ENCODE data around the gene PLP2.
A peak's percentile ranks its signal among the peaks of the same experiment; 100 is the strongest.
"Not testable (repeated sequence)": the region's sequence is repeated elsewhere in the genome, so short reads cannot be mapped to it uniquely, and the experiment has no call there.

Gene PLP2

GRCh38 chrX:49139713-49140112 lies 32.0 kb upstream of the PLP2 start:
- DNase-seq, result peak in 1 of 3 donors; percentile 40
- H3K4me3 ChIP-seq (ENCODE audit: control insufficient read depth in 1 of 7, extremely low read depth in 1 of 7, insufficient read depth in 4 of 7, low read depth in 2 of 7, low read length in 6 of 7), result no peak overlapping the region
- no CpG with 5 or more reads among the region's 4 CpGs for WGBS (ENCODE audit: insufficient coverage)
- no peak overlapping the region for H3K27ac ChIP-seq (ENCODE audit: insufficient read depth in 1 of 2, low read depth in 1 of 2, low read length in 2 of 2, poor library complexity in 1 of 2, severe bottlenecking in 2 of 2)
- peaks cover 0 to 13% (median 5%) of the 10 kb centered on the region in 4 experiments for H3K36me3 ChIP-seq (ENCODE audit: control insufficient read depth in 4 of 4, insufficient read depth in 4 of 4, low read length in 3 of 4)
- no peaks in the 10 kb centered on the region for H3K27me3 ChIP-seq (replicated peaks in 2 of 5; ENCODE audit: control insufficient read depth in 4 of 5, insufficient read depth in 5 of 5, low read length in 4 of 5)
- peaks cover 0 to 1% (median 0%) of the 10 kb centered on the region in 4 experiments for H3K4me1 ChIP-seq (ENCODE audit: control extremely low read depth in 1 of 4, control insufficient read depth in 4 of 4, insufficient read depth in 4 of 4, low read length in 3 of 4)
- ChIA-PET POLR2A (no interaction called here), CTCF (interaction anchor here (1.4 to 3.9 kb wide), 3 partner anchors 15 to 27 kb away, joined by 3 to 15 read pairs (median 8); no protein-coding TSS in a partner anchor)
- peaks cover 0 to 22% (median 15%) of the 10 kb centered on the region in 5 experiments for H3K9me3 ChIP-seq (ENCODE audit: control extremely low read depth in 1 of 5, control insufficient read depth in 4 of 5, insufficient read depth in 2 of 5, low read depth in 1 of 5, low read length in 4 of 5)

- POLR2A ChIA-PET, result not testable (repeated sequence)
- CTCF ChIA-PET, result interaction anchor here (0.7 to 3.9 kb wide), 12 partner anchors 9 to 44 kb away, joined by 3 to 15 read pairs (median 4); partner anchors contain the start of gene PRICKLE3
- peaks cover 0 to 22% (median 14%) of the 10 kb centered on the region in 5 experiments for H3K9me3 ChIP-seq (ENCODE audit: control extremely low read depth in 1 of 5, control insufficient read depth in 4 of 5, insufficient read depth in 2 of 5, low read depth in 1 of 5, low read length in 4 of 5)
These were observed 29.4 kb upstream of the PLP2 start for GRCh38 chrX:49142264-49142663.

GRCh38 chrX:49143154-49143553 lies 28.5 kb upstream of the PLP2 start:
- CTCF ChIA-PET, result interaction anchor here (1.0 to 3.9 kb wide), 9 partner anchors 11 to 44 kb away, joined by 3 to 15 read pairs (median 4); partner anchors contain the start of gene PRICKLE3
- not testable (repeated sequence) for H3K27ac ChIP-seq (ENCODE audit: insufficient read depth in 1 of 2, low read depth in 1 of 2, low read length in 2 of 2, poor library complexity in 1 of 2, severe bottlenecking in 2 of 2); H3K4me3 ChIP-seq (ENCODE audit: control insufficient read depth in 1 of 7, extremely low read depth in 1 of 7, insufficient read depth in 4 of 7, low read depth in 2 of 7, low read length in 6 of 7); H3K27me3 ChIP-seq (replicated peaks in 2 of 5; ENCODE audit: control insufficient read depth in 4 of 5, insufficient read depth in 5 of 5, low read length in 4 of 5); DNase-seq
- Histone ChIP-seq H3K9me3 (ENCODE audit: control extremely low read depth in 1 of 5, control insufficient read depth in 4 of 5, insufficient read depth in 2 of 5, low read depth in 1 of 5, low read length in 4 of 5) (peaks cover 0 to 26% (median 11%) of the 10 kb centered on the region in 5 experiments), H3K4me1 (ENCODE audit: control extremely low read depth in 1 of 4, control insufficient read depth in 4 of 4, insufficient read depth in 4 of 4, low read length in 3 of 4) (peaks cover 0 to 15% (median 4%) of the 10 kb centered on the region in 4 experiments), H3K36me3 (ENCODE audit: control insufficient read depth in 4 of 4, insufficient read depth in 4 of 4, low read length in 3 of 4) (peaks cover 0 to 13% (median 5%) of the 10 kb centered on the region in 4 experiments)
- POLR2A ChIA-PET, result interaction anchor here (0.6 to 0.8 kb wide), 2 partner anchors 26 to 141 kb away, joined by 3 to 4 read pairs; partner anchors contain the start of gene GRIPAP1
- WGBS (ENCODE audit: insufficient coverage), result 75% methylated on average over 4 of the region's 7 CpGs

More at GRCh38 chrX:49142264-49142663, 29.4 kb upstream of the PLP2 start:
- H3K36me3 ChIP-seq (ENCODE audit: control insufficient read depth in 4 of 4, insufficient read depth in 4 of 4, low read length in 3 of 4), result peaks cover 0 to 13% (median 5%) of the 10 kb centered on the region in 4 experiments
- H3K27me3 ChIP-seq (replicated peaks in 2 of 5; ENCODE audit: control insufficient read depth in 4 of 5, insufficient read depth in 5 of 5, low read length in 4 of 5); H3K4me3 ChIP-seq (ENCODE audit: control insufficient read depth in 1 of 7, extremely low read depth in 1 of 7, insufficient read depth in 4 of 7, low read depth in 2 of 7, low read length in 6 of 7); H3K27ac ChIP-seq (ENCODE audit: insufficient read depth in 1 of 2, low read depth in 1 of 2, low read length in 2 of 2, poor library complexity in 1 of 2, severe bottlenecking in 2 of 2); H3K4me1 ChIP-seq (ENCODE audit: control extremely low read depth in 1 of 4, control insufficient read depth in 4 of 4, insufficient read depth in 4 of 4, low read length in 3 of 4): not testable (repeated sequence)
- WGBS (ENCODE audit: insufficient coverage), result 88% methylated on average over 1 of the region's 9 CpGs
- DNase-seq, result peak in 1 of 3 donors; percentile 29

- CTCF ChIA-PET, result no interaction called here
- Histone ChIP-seq H3K27ac (ENCODE audit: insufficient read depth in 1 of 2, low read depth in 1 of 2, low read length in 2 of 2, poor library complexity in 1 of 2, severe bottlenecking in 2 of 2) (peak overlapping the region in 1 of 2 experiments; percentile 86), H3K4me1 (ENCODE audit: control extremely low read depth in 1 of 4, control insufficient read depth in 4 of 4, insufficient read depth in 4 of 4, low read length in 3 of 4) (peaks cover 0 to 24% (median 10%) of the 10 kb centered on the region in 4 experiments), H3K36me3 (ENCODE audit: control insufficient read depth in 4 of 4, insufficient read depth in 4 of 4, low read length in 3 of 4) (no peaks in the 10 kb centered on the region), H3K9me3 (ENCODE audit: control extremely low read depth in 1 of 5, control insufficient read depth in 4 of 5, insufficient read depth in 2 of 5, low read depth in 1 of 5, low read length in 4 of 5) (peaks cover 0 to 4% (median 0%) of the 10 kb centered on the region in 5 experiments), H3K4me3 (ENCODE audit: control insufficient read depth in 1 of 7, extremely low read depth in 1 of 7, insufficient read depth in 4 of 7, low read depth in 2 of 7, low read length in 6 of 7) (peak overlapping the region in 2 of 7 experiments; percentile 10 to 16), H3K27me3 (replicated peaks in 2 of 5; ENCODE audit: control insufficient read depth in 4 of 5, insufficient read depth in 5 of 5, low read length in 4 of 5) (no peaks in the 10 kb centered on the region)
- WGBS (ENCODE audit: insufficient coverage), result 90% methylated on average over 6 of the region's 8 CpGs
- no peak for DNase-seq
- POLR2A ChIA-PET, result interaction anchor here (0.6 kb wide), 1 partner anchor 19 kb away, joined by 3 read pairs; no protein-coding TSS in a partner anchor
These were observed 24.4 kb upstream of the PLP2 start for GRCh38 chrX:49147282-49147681.

- Histone ChIP-seq H3K4me3 (ENCODE audit: control insufficient read depth in 1 of 7, extremely low read depth in 1 of 7, insufficient read depth in 4 of 7, low read depth in 2 of 7, low read length in 6 of 7) (peak overlapping the region in 1 of 7 experiments; percentile 38), H3K4me1 (ENCODE audit: control extremely low read depth in 1 of 4, control insufficient read depth in 4 of 4, insufficient read depth in 4 of 4, low read length in 3 of 4) (peaks cover 0 to 22% (median 10%) of the 10 kb centered on the region in 4 experiments), H3K9me3 (ENCODE audit: control extremely low read depth in 1 of 5, control insufficient read depth in 4 of 5, insufficient read depth in 2 of 5, low read depth in 1 of 5, low read length in 4 of 5) (peaks cover 0 to 4% (median 0%) of the 10 kb centered on the region in 5 experiments), H3K27ac (ENCODE audit: insufficient read depth in 1 of 2, low read depth in 1 of 2, low read length in 2 of 2, poor library complexity in 1 of 2, severe bottlenecking in 2 of 2) (peak overlapping the region; percentile 50 to 86), H3K36me3 (ENCODE audit: control insufficient read depth in 4 of 4, insufficient read depth in 4 of 4, low read length in 3 of 4) (no peaks in the 10 kb centered on the region), H3K27me3 (replicated peaks in 2 of 5; ENCODE audit: control insufficient read depth in 4 of 5, insufficient read depth in 5 of 5, low read length in 4 of 5) (no peaks in the 10 kb centered on the region)
- WGBS (ENCODE audit: insufficient coverage), result 89% methylated on average over 13 of the region's 13 CpGs
- POLR2A ChIA-PET, result interaction anchor here (0.6 kb wide), 1 partner anchor 19 kb away, joined by 3 read pairs; no protein-coding TSS in a partner anchor
- CTCF ChIA-PET, result no interaction called here
- DNase-seq, result peak in 2 of 3 donors; percentile 62 to 72
These were observed 23.8 kb upstream of the PLP2 start for GRCh38 chrX:49147936-49148335.

- H3K9me3 ChIP-seq (ENCODE audit: control extremely low read depth in 1 of 5, control insufficient read depth in 4 of 5, insufficient read depth in 2 of 5, low read depth in 1 of 5, low read length in 4 of 5); H3K27me3 ChIP-seq (replicated peaks in 2 of 5; ENCODE audit: control insufficient read depth in 4 of 5, insufficient read depth in 5 of 5, low read length in 4 of 5); H3K36me3 ChIP-seq (ENCODE audit: control insufficient read depth in 4 of 4, insufficient read depth in 4 of 4, low read length in 3 of 4); POLR2A ChIA-PET: not testable (repeated sequence)
- peak overlapping the region in 1 of 7 experiments; percentile 38 for H3K4me3 ChIP-seq (ENCODE audit: control insufficient read depth in 1 of 7, extremely low read depth in 1 of 7, insufficient read depth in 4 of 7, low read depth in 2 of 7, low read length in 6 of 7)
- CTCF ChIA-PET, result interaction anchor here (0.8 to 1.5 kb wide), 2 partner anchors 10 to 13 kb away, joined by 3 to 5 read pairs; no protein-coding TSS in a partner anchor
- DNase-seq, result peak; percentile 62 to 92 (median 82)
- peak overlapping the region; percentile 50 to 86 for H3K27ac ChIP-seq (ENCODE audit: insufficient read depth in 1 of 2, low read depth in 1 of 2, low read length in 2 of 2, poor library complexity in 1 of 2, severe bottlenecking in 2 of 2)
- WGBS (ENCODE audit: insufficient coverage), result 73% methylated on average over 18 of the region's 21 CpGs
- peaks cover 0 to 22% (median 10%) of the 10 kb centered on the region in 4 experiments for H3K4me1 ChIP-seq (ENCODE audit: control extremely low read depth in 1 of 4, control insufficient read depth in 4 of 4, insufficient read depth in 4 of 4, low read length in 3 of 4)
These were observed 23.2 kb upstream of the PLP2 start for GRCh38 chrX:49148390-49149100.

Measured in common myeloid progenitor, CD34-positive (primary cell).